ENCODE results near the gene SEPTIN12.

- no peak for TF ChIP-seq ZFP30 (CRISPR knock-in tag; IDR thresholded peaks at IDR 0.05)
- no peak for TF ChIP-seq TCF4 (CRISPR knock-in tag; IDR thresholded peaks at IDR 0.05; ENCODE audit: borderline replicate concordance)
- TF ChIP-seq, protein P1, sequence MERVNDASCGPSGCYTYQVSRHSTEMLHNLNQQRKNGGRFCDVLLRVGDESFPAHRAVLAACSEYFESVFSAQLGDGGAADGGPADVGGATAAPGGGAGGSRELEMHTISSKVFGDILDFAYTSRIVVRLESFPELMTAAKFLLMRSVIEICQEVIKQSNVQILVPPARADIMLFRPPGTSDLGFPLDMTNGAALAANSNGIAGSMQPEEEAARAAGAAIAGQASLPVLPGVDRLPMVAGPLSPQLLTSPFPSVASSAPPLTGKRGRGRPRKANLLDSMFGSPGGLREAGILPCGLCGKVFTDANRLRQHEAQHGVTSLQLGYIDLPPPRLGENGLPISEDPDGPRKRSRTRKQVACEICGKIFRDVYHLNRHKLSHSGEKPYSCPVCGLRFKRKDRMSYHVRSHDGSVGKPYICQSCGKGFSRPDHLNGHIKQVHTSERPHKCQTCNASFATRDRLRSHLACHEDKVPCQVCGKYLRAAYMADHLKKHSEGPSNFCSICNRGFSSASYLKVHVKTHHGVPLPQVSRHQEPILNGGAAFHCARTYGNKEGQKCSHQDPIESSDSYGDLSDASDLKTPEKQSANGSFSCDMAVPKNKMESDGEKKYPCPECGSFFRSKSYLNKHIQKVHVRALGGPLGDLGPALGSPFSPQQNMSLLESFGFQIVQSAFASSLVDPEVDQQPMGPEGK (CRISPR knock-in tag; IDR thresholded peaks at IDR 0.05; ENCODE audit: borderline replicate concordance) = no peak
- TF ChIP-seq, protein P2, sequence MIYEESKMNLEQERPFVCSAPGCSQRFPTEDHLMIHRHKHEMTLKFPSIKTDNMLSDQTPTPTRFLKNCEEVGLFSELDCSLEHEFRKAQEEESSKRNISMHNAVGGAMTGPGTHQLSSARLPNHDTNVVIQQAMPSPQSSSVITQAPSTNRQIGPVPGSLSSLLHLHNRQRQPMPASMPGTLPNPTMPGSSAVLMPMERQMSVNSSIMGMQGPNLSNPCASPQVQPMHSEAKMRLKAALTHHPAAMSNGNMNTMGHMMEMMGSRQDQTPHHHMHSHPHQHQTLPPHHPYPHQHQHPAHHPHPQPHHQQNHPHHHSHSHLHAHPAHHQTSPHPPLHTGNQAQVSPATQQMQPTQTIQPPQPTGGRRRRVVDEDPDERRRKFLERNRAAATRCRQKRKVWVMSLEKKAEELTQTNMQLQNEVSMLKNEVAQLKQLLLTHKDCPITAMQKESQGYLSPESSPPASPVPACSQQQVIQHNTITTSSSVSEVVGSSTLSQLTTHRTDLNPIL (CRISPR knock-in tag; IDR thresholded peaks at IDR 0.05; ENCODE audit: low read depth) = no peak
- no peak for TF ChIP-seq CSRNP3 (CRISPR knock-in tag; IDR thresholded peaks at IDR 0.05)
- TF ChIP-seq ZFP3 (CRISPR knock-in tag; IDR thresholded peaks at IDR 0.05) = no peak
- no peak for TF ChIP-seq OSR1 (CRISPR knock-in tag; IDR thresholded peaks at IDR 0.05)
- TF ChIP-seq BACH2 (CRISPR knock-in tag; IDR thresholded peaks at IDR 0.05; ENCODE audit: borderline replicate concordance) = no peak
- TF ChIP-seq RARB (CRISPR knock-in tag; IDR thresholded peaks at IDR 0.05) = no peak
- TF ChIP-seq ISL1 (CRISPR knock-in tag; IDR thresholded peaks at IDR 0.05) = no peak
- no peak for TF ChIP-seq ZNF8 (CRISPR knock-in tag; IDR thresholded peaks at IDR 0.05)
These were observed 1.1 kb downstream of the SEPTIN12 start for GRCh38 chr16:4787068-4787467.
